ENCODE measurements around the gene COL4A3.

DNA sequence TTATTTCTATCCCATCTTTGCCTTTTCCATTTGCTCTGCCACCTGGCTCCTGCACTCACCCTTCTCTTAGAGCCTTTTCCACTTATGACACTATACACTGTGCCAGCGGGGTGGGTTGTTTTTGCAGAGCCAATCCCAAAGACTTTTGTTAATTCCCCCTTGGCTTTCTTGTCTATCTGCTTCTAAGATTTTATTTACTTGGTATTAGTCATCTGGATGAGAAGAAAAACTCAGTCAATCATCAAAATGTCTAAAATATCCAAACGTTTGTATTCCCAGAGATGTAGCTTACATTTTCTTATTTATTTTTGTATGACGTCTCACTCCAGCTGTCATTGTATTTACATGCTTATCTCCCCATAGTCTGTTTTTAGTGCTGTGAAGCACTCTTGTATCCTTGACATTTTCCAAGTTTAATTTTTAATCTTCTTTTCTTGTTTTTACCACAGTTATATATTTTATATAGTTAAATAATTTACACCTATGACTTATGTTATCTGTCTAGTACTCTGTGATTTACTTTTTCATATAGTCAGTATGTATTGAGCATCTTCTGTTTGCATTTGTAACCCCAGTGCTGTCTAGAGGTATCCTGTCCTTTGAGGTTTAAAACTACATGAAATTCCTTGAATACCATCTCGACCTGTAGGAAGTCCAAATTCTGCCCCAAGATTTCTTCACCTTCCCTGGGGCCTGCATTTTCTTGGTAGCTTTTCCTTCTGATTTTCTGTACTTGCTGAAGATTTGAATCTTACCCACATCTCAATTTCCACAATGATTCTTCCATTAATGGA is 55.1 kb downstream of the COL4A3 start:
- TF ChIP-seq, protein P1, sequence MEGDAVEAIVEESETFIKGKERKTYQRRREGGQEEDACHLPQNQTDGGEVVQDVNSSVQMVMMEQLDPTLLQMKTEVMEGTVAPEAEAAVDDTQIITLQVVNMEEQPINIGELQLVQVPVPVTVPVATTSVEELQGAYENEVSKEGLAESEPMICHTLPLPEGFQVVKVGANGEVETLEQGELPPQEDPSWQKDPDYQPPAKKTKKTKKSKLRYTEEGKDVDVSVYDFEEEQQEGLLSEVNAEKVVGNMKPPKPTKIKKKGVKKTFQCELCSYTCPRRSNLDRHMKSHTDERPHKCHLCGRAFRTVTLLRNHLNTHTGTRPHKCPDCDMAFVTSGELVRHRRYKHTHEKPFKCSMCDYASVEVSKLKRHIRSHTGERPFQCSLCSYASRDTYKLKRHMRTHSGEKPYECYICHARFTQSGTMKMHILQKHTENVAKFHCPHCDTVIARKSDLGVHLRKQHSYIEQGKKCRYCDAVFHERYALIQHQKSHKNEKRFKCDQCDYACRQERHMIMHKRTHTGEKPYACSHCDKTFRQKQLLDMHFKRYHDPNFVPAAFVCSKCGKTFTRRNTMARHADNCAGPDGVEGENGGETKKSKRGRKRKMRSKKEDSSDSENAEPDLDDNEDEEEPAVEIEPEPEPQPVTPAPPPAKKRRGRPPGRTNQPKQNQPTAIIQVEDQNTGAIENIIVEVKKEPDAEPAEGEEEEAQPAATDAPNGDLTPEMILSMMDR (IDR thresholded peaks at IDR 0.05) = no peak
- TF ChIP-seq POLR2A (IDR thresholded peaks at IDR 0.05) = no peak

Data from heart left ventricle (tissue), 13 donors.